SKM-1 treated with dmso at 0.1 percent for 144 hours (cell line): ENCODE data around the gene AK8.

Experiments
- DNase-seq: peaks from one replicate; lab custom pipeline; 2025; ENCODE audit not compliant: unreplicated experiment; lab: John Stamatoyannopoulos, UW

AK8 gene

GRCh38 chr9:132800038-132800648 is 77.9 kb downstream of the AK8 start:
- DNase-seq = peak; percentile 25

GRCh38 chr9:132798817-132799790 is 79.0 kb downstream of the AK8 start:
- peak; percentile 28 for DNase-seq

GRCh38 chr9:132797861-132798659 is 80.0 kb downstream of the AK8 start:
- no peak for DNase-seq

GRCh38 chr9:132795511-132796303 is 82.4 kb downstream of the AK8 start:
- DNase-seq = no peak

GRCh38 chr9:132794730-132795380 is 83.2 kb downstream of the AK8 start:
- no peak for DNase-seq

- DNase-seq = no peak
These were observed 84.2 kb downstream of the AK8 start for GRCh38 chr9:132793606-132794580.

GRCh38 chr9:132792547-132792946 is 85.5 kb downstream of the AK8 start:
- no peak for DNase-seq

- no peak for DNase-seq
These were observed 86.3 kb downstream of the AK8 start for GRCh38 chr9:132791699-132792240.

- DNase-seq = no peak
These were observed 88.4 kb downstream of the AK8 start for GRCh38 chr9:132789719-132790118.

GRCh38 chr9:132788378-132788777 is 89.7 kb downstream of the AK8 start:
- DNase-seq = no peak

- DNase-seq = no peak
These were observed 90.3 kb downstream of the AK8 start for GRCh38 chr9:132787748-132788159.

GRCh38 chr9:132784286-132784830 is 93.7 kb downstream of the AK8 start:
- DNase-seq = no peak

GRCh38 chr9:132783006-132783405 is 95.1 kb downstream of the AK8 start:
- no peak for DNase-seq

GRCh38 chr9:132782037-132782436 is 96.0 kb downstream of the AK8 start:
- no peak for DNase-seq

GRCh38 chr9:132780230-132781007 is 97.7 kb downstream of the AK8 start:
- DNase-seq = no peak

- no peak for DNase-seq
These were observed 101.2 kb downstream of the AK8 start for GRCh38 chr9:132776891-132777290.

- no peak for DNase-seq
These were observed 101.8 kb downstream of the AK8 start for GRCh38 chr9:132776268-132776667.

- no peak for DNase-seq
These were observed 102.4 kb downstream of the AK8 start for GRCh38 chr9:132775720-132776119.
